GM10266 (cell line): ENCODE measurements around the gene SLC41A3.

ENCODE experiments used
- DNase-seq: peaks from one replicate; pipeline ENCODE4 v3.0.0; 2012; ENCODE audit errors: extremely low spot score
- CTCF ChIP-seq: IDR thresholded peaks from 2 replicates; pipeline ENCODE4 v1.5.1; 2012; ENCODE audit warnings: mild to moderate bottlenecking, low read depth; ENCODE audit not compliant: control insufficient read depth, insufficient read depth; ENCODE audit errors: missing control alignments

SLC41A3 gene

GRCh38 chr3:126129398-126129891 lies 45.5 kb upstream of the SLC41A3 start:
- DNase-seq, result no peak

GRCh38 chr3:126128504-126129397 lies 44.8 kb upstream of the SLC41A3 start:
- TF ChIP-seq CTCF, result no peak
- no peak for DNase-seq

More at GRCh38 chr3:126129398-126129891, 45.5 kb upstream of the SLC41A3 start:
- no peak for TF ChIP-seq CTCF

GRCh38 chr3:126127904-126128303 lies 44.0 kb upstream of the SLC41A3 start:
- TF ChIP-seq CTCF, result no peak
- no peak for DNase-seq

DNA sequence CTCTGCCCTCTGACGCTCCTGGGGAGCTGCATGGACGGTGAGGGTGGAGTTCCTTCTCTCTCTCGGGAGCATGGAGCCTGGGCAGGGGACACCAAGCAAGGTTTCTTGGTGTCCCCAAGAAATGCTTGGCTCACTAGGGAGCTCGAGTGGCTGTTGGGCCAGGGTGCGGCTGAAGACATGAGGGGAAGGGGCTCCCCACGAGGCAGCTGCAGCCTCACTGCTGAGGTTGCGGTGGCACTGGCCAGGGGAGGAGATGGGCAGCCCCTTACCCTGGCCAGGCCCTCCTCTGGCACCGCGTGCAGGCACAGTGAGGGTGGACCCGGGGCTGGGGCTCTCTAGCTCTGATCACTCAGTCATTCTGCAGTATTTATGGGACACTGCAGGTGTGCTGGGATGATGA lies 43.5 kb upstream of the SLC41A3 start:
- TF ChIP-seq CTCF, result no peak
- no peak for DNase-seq

DNA sequence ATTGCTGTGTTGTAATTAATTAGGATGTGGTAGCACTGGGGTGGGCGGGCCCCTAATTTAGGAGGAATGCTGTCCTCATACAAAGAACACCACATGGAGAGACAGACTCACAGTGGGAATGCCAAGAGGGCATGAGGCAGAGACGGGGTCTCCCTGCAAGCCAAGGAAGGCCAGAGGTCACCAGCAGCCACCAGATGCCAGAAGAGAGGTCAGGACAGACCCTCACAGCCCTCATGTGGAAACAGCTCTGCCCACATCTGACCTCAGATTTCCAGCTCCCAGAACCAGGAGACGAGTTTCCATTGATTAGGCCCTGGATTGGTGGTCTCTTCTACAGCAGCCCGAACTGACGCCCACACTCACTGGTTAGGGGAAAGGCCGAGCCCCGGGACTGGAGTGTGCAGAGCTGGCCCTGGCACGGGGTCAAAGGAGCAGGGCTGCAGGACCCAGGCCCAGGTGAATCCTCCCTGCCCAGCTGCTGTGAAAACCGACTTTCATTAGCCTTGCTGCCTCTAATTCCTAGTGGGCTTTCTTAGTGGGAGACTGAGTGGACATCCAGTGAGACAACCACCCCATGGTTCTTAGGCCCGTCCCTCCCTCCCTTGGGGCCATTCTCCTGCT lies 43.0 kb upstream of the SLC41A3 start:
- TF ChIP-seq CTCF, result no peak
- no peak for DNase-seq

GRCh38 chr3:126126286-126126685 lies 42.4 kb upstream of the SLC41A3 start:
- no peak for DNase-seq
- TF ChIP-seq CTCF, result no peak
